ENCODE measurements around the gene OPHN1. TPM values are rescaled to one million over a fixed set of nuclear protein-coding genes. Genes with fewer than 3 reads are reported as not detected.

Gene OPHN1
- total RNA-seq, 1 experiment from 2014 or later, result 3.3 TPM

DNA sequence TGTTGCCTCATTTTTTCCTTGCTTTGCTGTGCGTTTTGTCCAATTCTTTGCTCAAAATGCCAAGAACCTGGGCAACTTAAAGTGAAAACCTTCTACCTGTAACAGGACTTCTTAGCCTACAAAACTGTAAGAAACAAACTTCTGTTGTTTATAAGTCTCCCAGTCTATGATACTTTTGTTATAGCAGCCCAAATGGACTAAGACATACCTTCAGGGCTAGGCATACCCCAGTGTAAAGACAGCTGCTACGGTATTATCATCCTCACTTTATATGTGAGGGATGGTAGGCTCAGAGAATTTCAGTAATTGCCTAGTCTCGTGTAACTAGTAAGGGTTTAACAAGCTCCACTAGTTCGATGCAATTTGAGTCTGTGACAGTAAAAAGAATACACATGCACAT lies 6.0 kb upstream of the OPHN1 start:
- ChIA-PET CTCF (no interaction called here), POLR2A (ENCODE audit: low non-redundant PET) (no interaction called here)
- no peak overlapping the region for H3K4me3 ChIP-seq (ENCODE audit: low read depth, low read length, poor library complexity, severe bottlenecking)
- H3K36me3 ChIP-seq (ENCODE audit: insufficient read depth, low read length, poor library complexity, severe bottlenecking), result no peaks in the 10 kb centered on the region
- no TSS peak for BruUV-seq (replicated peaks)
- DNase-seq (ENCODE audit: low spot score), result no peak
- TF ChIP-seq, protein P1, sequence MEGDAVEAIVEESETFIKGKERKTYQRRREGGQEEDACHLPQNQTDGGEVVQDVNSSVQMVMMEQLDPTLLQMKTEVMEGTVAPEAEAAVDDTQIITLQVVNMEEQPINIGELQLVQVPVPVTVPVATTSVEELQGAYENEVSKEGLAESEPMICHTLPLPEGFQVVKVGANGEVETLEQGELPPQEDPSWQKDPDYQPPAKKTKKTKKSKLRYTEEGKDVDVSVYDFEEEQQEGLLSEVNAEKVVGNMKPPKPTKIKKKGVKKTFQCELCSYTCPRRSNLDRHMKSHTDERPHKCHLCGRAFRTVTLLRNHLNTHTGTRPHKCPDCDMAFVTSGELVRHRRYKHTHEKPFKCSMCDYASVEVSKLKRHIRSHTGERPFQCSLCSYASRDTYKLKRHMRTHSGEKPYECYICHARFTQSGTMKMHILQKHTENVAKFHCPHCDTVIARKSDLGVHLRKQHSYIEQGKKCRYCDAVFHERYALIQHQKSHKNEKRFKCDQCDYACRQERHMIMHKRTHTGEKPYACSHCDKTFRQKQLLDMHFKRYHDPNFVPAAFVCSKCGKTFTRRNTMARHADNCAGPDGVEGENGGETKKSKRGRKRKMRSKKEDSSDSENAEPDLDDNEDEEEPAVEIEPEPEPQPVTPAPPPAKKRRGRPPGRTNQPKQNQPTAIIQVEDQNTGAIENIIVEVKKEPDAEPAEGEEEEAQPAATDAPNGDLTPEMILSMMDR (conservative IDR thresholded peaks at IDR 0.05; ENCODE audit: low read depth, low read length), result no peak
- TF ChIP-seq EZH2 (IDR thresholded peaks at IDR 0.05; ENCODE audit: borderline replicate concordance, low read depth, low read length, poor library complexity, severe bottlenecking), result no peak
- H3K27ac ChIP-seq (ENCODE audit: low read depth, low read length, poor library complexity, severe bottlenecking), result no peak overlapping the region
- no peaks in the 10 kb centered on the region for H3K9me3 ChIP-seq (ENCODE audit: low read depth, low read length, poor library complexity, severe bottlenecking)
- no peaks in the 10 kb centered on the region for H3K27me3 ChIP-seq (replicated peaks; ENCODE audit: insufficient read depth, low read depth, low read length, poor library complexity)
- intact Hi-C loops (cut with micrococcal nuclease; ENCODE audit: unreplicated experiment), result no loop called here
- H3K4me1 ChIP-seq (ENCODE audit: insufficient read depth, low read length, poor library complexity, severe bottlenecking), result peaks cover 4% of the 10 kb centered on the region

DNA sequence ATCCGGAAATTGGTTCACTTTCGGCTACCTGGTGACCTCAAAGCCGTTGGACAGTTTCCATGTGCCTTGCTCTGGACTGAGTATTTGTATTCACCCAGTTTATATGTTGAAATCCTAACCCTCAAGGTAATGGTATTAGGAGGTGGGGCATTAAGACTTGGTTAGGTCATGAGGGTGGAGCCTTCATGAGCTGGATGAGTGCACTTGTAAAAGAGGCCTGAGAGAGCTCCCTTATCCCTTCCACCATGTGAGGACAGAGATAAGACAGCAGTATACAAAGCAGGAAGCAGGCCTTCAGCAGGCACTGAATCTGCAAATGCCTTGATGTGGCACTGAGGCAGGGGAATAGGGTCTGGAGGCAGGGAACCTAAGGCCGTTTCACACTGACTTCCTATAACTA lies 5.3 kb upstream of the OPHN1 start:
- Histone ChIP-seq H3K27me3 (replicated peaks; ENCODE audit: insufficient read depth, low read depth, low read length, poor library complexity) (no peaks in the 10 kb centered on the region), H3K36me3 (ENCODE audit: insufficient read depth, low read length, poor library complexity, severe bottlenecking) (no peaks in the 10 kb centered on the region), H3K9me3 (ENCODE audit: low read depth, low read length, poor library complexity, severe bottlenecking) (no peaks in the 10 kb centered on the region), H3K4me3 (ENCODE audit: low read depth, low read length, poor library complexity, severe bottlenecking) (no peak overlapping the region), H3K4me1 (ENCODE audit: insufficient read depth, low read length, poor library complexity, severe bottlenecking) (peaks cover 4% of the 10 kb centered on the region), H3K27ac (ENCODE audit: low read depth, low read length, poor library complexity, severe bottlenecking) (no peak overlapping the region)
- ChIA-PET POLR2A (ENCODE audit: low non-redundant PET) (no interaction called here), CTCF (no interaction called here)
- intact Hi-C loops (cut with micrococcal nuclease; ENCODE audit: unreplicated experiment), result no loop called here
- no TSS peak for BruUV-seq (replicated peaks)
- TF ChIP-seq, protein P1 (conservative IDR thresholded peaks at IDR 0.05; ENCODE audit: low read depth, low read length), result no peak
- no peak for TF ChIP-seq EZH2 (IDR thresholded peaks at IDR 0.05; ENCODE audit: borderline replicate concordance, low read depth, low read length, poor library complexity, severe bottlenecking)
- DNase-seq (ENCODE audit: low spot score), result no peak

DNA sequence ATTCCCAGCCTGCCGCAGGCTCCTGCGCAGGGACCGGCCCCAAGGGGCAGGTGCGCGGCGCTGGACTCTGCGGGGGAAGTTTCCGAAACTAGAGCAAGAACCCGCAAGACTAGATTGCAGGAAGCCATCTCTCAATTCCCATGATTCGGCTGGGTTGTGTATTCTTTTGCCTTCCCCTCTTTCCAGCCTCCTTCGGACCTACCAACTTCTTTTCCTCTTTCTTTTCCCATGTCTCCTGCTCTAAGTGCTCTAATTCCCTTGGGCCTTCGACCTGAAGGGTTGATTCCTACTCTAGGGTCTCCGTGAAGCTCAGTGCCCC lies 645 bp upstream of the OPHN1 start:
- H3K4me1 ChIP-seq (ENCODE audit: insufficient read depth, low read length, poor library complexity, severe bottlenecking), result no peaks in the 10 kb centered on the region
- CTCF ChIA-PET, result no interaction called here

More for the DNA sequence above, 645 bp upstream of the OPHN1 start:
- Histone ChIP-seq H3K27me3 (replicated peaks; ENCODE audit: insufficient read depth, low read depth, low read length, poor library complexity) (no peaks in the 10 kb centered on the region), H3K27ac (ENCODE audit: low read depth, low read length, poor library complexity, severe bottlenecking) (peak overlapping the region; percentile 58), H3K9me3 (ENCODE audit: low read depth, low read length, poor library complexity, severe bottlenecking) (no peaks in the 10 kb centered on the region), H3K4me3 (ENCODE audit: low read depth, low read length, poor library complexity, severe bottlenecking) (peak overlapping the region; percentile 55), H3K36me3 (ENCODE audit: insufficient read depth, low read length, poor library complexity, severe bottlenecking) (no peaks in the 10 kb centered on the region)
- POLR2A ChIA-PET (ENCODE audit: low non-redundant PET), result no interaction called here
- BruUV-seq (replicated peaks), result no TSS peak
- intact Hi-C loops (cut with micrococcal nuclease; ENCODE audit: unreplicated experiment), result no loop called here
- TF ChIP-seq, protein P1 (conservative IDR thresholded peaks at IDR 0.05; ENCODE audit: low read depth, low read length), result no peak
- no peak for TF ChIP-seq EZH2 (IDR thresholded peaks at IDR 0.05; ENCODE audit: borderline replicate concordance, low read depth, low read length, poor library complexity, severe bottlenecking)
- DNase-seq (ENCODE audit: low spot score), result no peak

Data from A673 (cell line).